Measurements from ENCODE around the gene PCBP2. TPM values are rescaled to one million over a fixed set of nuclear protein-coding genes. Genes with fewer than 3 reads are reported as not detected.
A peak's percentile ranks its signal among the peaks of the same experiment; 100 is the strongest.

PCBP2 gene
- total RNA-seq, 2 experiments from 2014 or later, result 738 to 756 TPM

DNA sequence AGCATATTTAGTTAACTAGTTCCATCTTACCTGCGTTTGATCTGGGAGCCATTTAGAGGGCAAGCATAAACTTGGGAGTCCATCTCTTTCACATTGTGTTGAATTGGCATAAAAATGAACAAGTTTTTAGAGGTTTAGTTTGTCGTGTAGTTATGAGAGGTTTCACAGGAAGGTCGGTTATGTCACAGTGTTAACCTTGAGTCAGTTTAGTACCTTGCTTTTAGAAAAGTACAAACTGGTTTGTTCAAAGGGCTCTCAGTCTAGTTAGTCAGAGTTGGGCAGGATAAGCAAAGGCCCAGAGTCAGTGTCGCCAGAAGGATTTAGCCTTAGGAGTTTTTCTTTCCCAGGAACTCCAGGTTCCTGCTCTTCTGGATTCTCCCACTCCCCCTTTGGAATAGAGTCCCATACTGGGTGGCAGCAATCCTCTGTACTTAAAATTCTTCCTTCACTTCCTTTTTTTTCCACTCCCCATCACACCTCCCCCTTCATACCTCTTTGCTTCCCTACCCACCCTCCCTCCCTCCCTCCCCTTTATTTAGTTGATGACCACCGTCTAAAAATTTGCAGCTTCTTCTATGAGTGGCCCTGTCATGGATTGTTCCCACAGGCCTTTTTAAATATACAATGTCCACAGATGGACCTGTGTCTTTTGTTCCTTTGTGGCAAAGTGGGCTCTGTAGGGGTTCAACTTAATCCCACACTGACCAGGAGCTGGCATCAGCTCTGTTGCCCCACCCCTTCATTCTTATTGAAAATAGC, 12.1 kb downstream of the PCBP2 start:
- H3K4me1 Mint-ChIP-seq, result peaks cover 49% of the 10 kb centered on the region
- no peaks in the 10 kb centered on the region for H3K27me3 Mint-ChIP-seq
- peaks cover 96% of the 10 kb centered on the region for H3K36me3 Mint-ChIP-seq (ENCODE audit: low read depth)
- H3K9me3 Mint-ChIP-seq, result no peaks in the 10 kb centered on the region
- no peak for DNase-seq
- ChIA-PET CTCF (interaction anchor here (0.9 to 1.0 kb wide), 2 partner anchors 13 to 45 kb away, joined by 4 to 5 read pairs; no protein-coding TSS in a partner anchor), POLR2A (interaction anchor here (16.7 to 20.5 kb wide), 2 partner anchors 3 to 10 kb away, joined by 281 read pairs; no protein-coding TSS in a partner anchor)
- no peak overlapping the region for H3K4me3 Mint-ChIP-seq
- H3K27ac Mint-ChIP-seq, result no peak overlapping the region

- Mint-ChIP-seq H3K27me3 (no peaks in the 10 kb centered on the region), H3K9me3 (no peaks in the 10 kb centered on the region), H3K4me3 (no peak overlapping the region), H3K36me3 (ENCODE audit: low read depth) (peaks cover 93% of the 10 kb centered on the region), H3K4me1 (peaks cover 44% of the 10 kb centered on the region), H3K27ac (no peak overlapping the region)
- CTCF ChIA-PET, result interaction anchor here (0.9 to 1.0 kb wide), 2 partner anchors 12 to 44 kb away, joined by 4 to 5 read pairs; no protein-coding TSS in a partner anchor
- no peak for DNase-seq
- POLR2A ChIA-PET, result interaction anchor here (1.0 to 20.5 kb wide), 3 partner anchors 4 to 44 kb away, joined by 4 to 281 read pairs (median 281); no protein-coding TSS in a partner anchor
Observed at GRCh38 chr12:53464685-53465418, 12.9 kb downstream of the PCBP2 start.

GRCh38 chr12:53465679-53466078, 13.8 kb downstream of the PCBP2 start:
- CTCF ChIA-PET, result interaction anchor here (0.8 to 1.3 kb wide), 2 partner anchors 11 to 43 kb away, joined by 3 read pairs; no protein-coding TSS in a partner anchor

DNA sequence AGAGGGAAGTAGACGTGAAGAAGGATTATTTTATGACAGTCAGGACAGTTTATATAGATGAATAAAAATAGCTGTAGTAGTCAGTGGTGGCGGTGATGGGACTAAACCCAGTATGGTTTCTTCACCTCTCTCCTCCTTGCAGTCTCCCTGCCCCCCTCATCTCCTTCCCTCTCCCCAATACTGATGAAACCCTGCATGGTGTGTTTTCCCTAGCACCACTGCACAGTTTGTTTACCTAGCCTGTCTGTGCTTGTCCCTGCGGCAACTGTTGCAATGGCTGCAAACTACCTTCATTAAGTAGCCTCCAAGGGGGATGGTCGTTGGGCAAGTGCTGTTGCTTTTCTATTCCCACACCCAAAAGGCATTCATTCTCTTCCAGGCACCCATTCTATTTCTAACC, 14.7 kb downstream of the PCBP2 start:
- H3K4me1 Mint-ChIP-seq, result peaks cover 39% of the 10 kb centered on the region
- H3K4me3 Mint-ChIP-seq, result no peak overlapping the region
- CTCF ChIA-PET, result interaction anchor here (0.8 to 1.3 kb wide), 2 partner anchors 10 to 42 kb away, joined by 3 read pairs; no protein-coding TSS in a partner anchor
- no peaks in the 10 kb centered on the region for H3K9me3 Mint-ChIP-seq
- peak overlapping the region; percentile 40 for H3K27ac Mint-ChIP-seq
- peaks cover 88% of the 10 kb centered on the region for H3K36me3 Mint-ChIP-seq (ENCODE audit: low read depth)
- no peak for DNase-seq
- POLR2A ChIA-PET, result interaction anchor here (16.7 to 20.5 kb wide), 2 partner anchors 6 to 7 kb away, joined by 281 read pairs; no protein-coding TSS in a partner anchor
- no peaks in the 10 kb centered on the region for H3K27me3 Mint-ChIP-seq

More at GRCh38 chr12:53465679-53466078, 13.8 kb downstream of the PCBP2 start:
- no peak for DNase-seq
- Mint-ChIP-seq H3K27me3 (no peaks in the 10 kb centered on the region), H3K27ac (no peak overlapping the region), H3K36me3 (ENCODE audit: low read depth) (peaks cover 90% of the 10 kb centered on the region), H3K4me3 (no peak overlapping the region), H3K4me1 (peaks cover 40% of the 10 kb centered on the region), H3K9me3 (no peaks in the 10 kb centered on the region)
- POLR2A ChIA-PET, result interaction anchor here (1.0 to 20.5 kb wide), 3 partner anchors 5 to 43 kb away, joined by 4 to 281 read pairs (median 281); no protein-coding TSS in a partner anchor

DNA sequence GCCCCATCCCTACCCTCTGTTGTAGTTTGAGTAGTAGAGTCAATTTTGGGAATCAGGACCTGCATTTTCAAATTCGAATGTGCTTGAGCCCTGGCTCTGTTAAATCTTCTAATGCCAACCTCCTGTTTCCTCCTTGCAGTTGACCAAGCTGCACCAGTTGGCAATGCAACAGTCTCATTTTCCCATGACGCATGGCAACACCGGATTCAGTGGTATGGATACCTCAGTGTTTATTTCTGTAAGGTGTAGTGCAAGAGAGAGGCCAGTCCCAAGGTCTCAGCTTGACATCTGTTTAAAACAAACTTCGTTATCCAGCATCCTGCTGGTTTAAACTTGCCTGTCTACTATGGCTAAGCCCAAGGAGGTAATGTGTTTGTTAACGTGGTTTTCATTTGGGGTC, 15.2 kb downstream of the PCBP2 start:
- POLR2A ChIA-PET, result interaction anchor here (0.7 to 20.5 kb wide), 4 partner anchors 6 to 217 kb away, joined by 3 to 281 read pairs (median 142); no protein-coding TSS in a partner anchor
- H3K27ac Mint-ChIP-seq, result peak overlapping the region; percentile 40
- peaks cover 88% of the 10 kb centered on the region for H3K36me3 Mint-ChIP-seq (ENCODE audit: low read depth)
- no peaks in the 10 kb centered on the region for H3K27me3 Mint-ChIP-seq
- H3K4me1 Mint-ChIP-seq, result peaks cover 43% of the 10 kb centered on the region
- DNase-seq, result no peak
- CTCF ChIA-PET, result interaction anchor here (1.0 to 1.3 kb wide), 2 partner anchors 41 to 42 kb away, joined by 3 to 4 read pairs; no protein-coding TSS in a partner anchor
- no peaks in the 10 kb centered on the region for H3K9me3 Mint-ChIP-seq
- no peak overlapping the region for H3K4me3 Mint-ChIP-seq

GRCh38 chr12:53467880-53468279, 16.0 kb downstream of the PCBP2 start:
- no peak overlapping the region for H3K4me3 Mint-ChIP-seq
- DNase-seq, result no peak
- H3K27me3 Mint-ChIP-seq, result no peaks in the 10 kb centered on the region
- ChIA-PET CTCF (interaction anchor here (1.0 kb wide), 1 partner anchor 40 kb away, joined by 4 read pairs; no protein-coding TSS in a partner anchor), POLR2A (interaction anchor here (0.7 to 20.5 kb wide), 5 partner anchors 6 to 218 kb away, joined by 3 to 281 read pairs (median 3); partner anchors contain the start of gene MAP3K12)
- H3K27ac Mint-ChIP-seq, result no peak overlapping the region
- no peaks in the 10 kb centered on the region for H3K9me3 Mint-ChIP-seq
- peaks cover 87% of the 10 kb centered on the region for H3K36me3 Mint-ChIP-seq (ENCODE audit: low read depth)
- peaks cover 45% of the 10 kb centered on the region for H3K4me1 Mint-ChIP-seq

- no peaks in the 10 kb centered on the region for H3K27me3 Mint-ChIP-seq
- H3K4me1 Mint-ChIP-seq, result peaks cover 47% of the 10 kb centered on the region
- H3K4me3 Mint-ChIP-seq, result no peak overlapping the region
- DNase-seq, result no peak
- no peaks in the 10 kb centered on the region for H3K9me3 Mint-ChIP-seq
- H3K36me3 Mint-ChIP-seq (ENCODE audit: low read depth), result peaks cover 83% of the 10 kb centered on the region
- ChIA-PET CTCF (interaction anchor here (1.0 to 1.2 kb wide), 2 partner anchors 40 to 41 kb away, joined by 3 to 4 read pairs; no protein-coding TSS in a partner anchor), POLR2A (interaction anchor here (0.9 to 20.5 kb wide), 4 partner anchors 5 to 31 kb away, joined by 3 to 281 read pairs (median 142); partner anchors contain the start of gene MAP3K12)
- H3K27ac Mint-ChIP-seq, result no peak overlapping the region
Observed at GRCh38 chr12:53468282-53468681, 16.4 kb downstream of the PCBP2 start.

- ChIA-PET POLR2A (interaction anchor here (5.6 to 20.5 kb wide), 2 partner anchors 10 to 11 kb away, joined by 34 to 281 read pairs; no protein-coding TSS in a partner anchor), CTCF (interaction anchor here (1.1 to 7.1 kb wide), 3 partner anchors 10 to 127 kb away, joined by 3 to 54 read pairs (median 9); partner anchors contain the start of gene NPFF)
- Mint-ChIP-seq H3K4me3 (no peak overlapping the region), H3K27ac (no peak overlapping the region), H3K9me3 (no peaks in the 10 kb centered on the region), H3K36me3 (ENCODE audit: low read depth) (peaks cover 84% of the 10 kb centered on the region), H3K27me3 (no peaks in the 10 kb centered on the region), H3K4me1 (peaks cover 60% of the 10 kb centered on the region)
- DNase-seq, result no peak
Observed at GRCh38 chr12:53472056-53472582, 20.2 kb downstream of the PCBP2 start.

- H3K4me1 Mint-ChIP-seq, result peaks cover 63% of the 10 kb centered on the region
- H3K36me3 Mint-ChIP-seq (ENCODE audit: low read depth), result peaks cover 77% of the 10 kb centered on the region
- CTCF ChIA-PET, result interaction anchor here (0.9 to 7.1 kb wide), 6 partner anchors 8 to 151 kb away, joined by 3 to 54 read pairs (median 7); partner anchors contain the start of gene NPFF
- no peaks in the 10 kb centered on the region for H3K9me3 Mint-ChIP-seq
- no peaks in the 10 kb centered on the region for H3K27me3 Mint-ChIP-seq
- POLR2A ChIA-PET, result interaction anchor here (0.7 to 20.5 kb wide), 7 partner anchors 9 to 106 kb away, joined by 3 to 281 read pairs (median 16); partner anchors contain the start of genes MAP3K12 and TARBP2
- H3K27ac Mint-ChIP-seq, result peak overlapping the region; percentile 75
- DNase-seq, result no peak
- no peak overlapping the region for H3K4me3 Mint-ChIP-seq
Observed at GRCh38 chr12:53474077-53474476, 22.2 kb downstream of the PCBP2 start.

DNA sequence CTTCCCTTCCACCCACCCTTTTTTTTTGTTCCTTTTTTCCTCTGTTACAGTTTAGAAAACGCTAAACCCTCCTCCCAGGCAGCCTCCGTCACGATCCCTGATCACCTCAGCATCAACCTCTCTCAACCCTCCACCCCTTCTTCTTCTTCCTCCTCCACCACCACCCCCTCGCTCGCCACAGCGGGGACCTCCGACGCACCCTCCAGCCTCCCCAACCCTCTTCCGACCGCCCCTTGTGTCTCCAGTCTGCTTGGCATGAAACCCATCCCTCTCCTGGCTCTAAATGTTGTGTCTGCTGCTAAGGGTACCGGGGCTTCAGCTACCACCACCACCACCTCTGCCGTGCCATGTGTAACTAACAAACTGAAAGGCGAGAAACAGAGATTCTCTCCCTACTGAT, 22.9 kb downstream of the PCBP2 start:
- peak overlapping the region; percentile 75 for H3K27ac Mint-ChIP-seq
- H3K9me3 Mint-ChIP-seq, result no peaks in the 10 kb centered on the region
- H3K27me3 Mint-ChIP-seq, result no peaks in the 10 kb centered on the region
- POLR2A ChIA-PET, result interaction anchor here (0.7 to 20.5 kb wide), 7 partner anchors 8 to 107 kb away, joined by 3 to 281 read pairs (median 16); partner anchors contain the start of genes MAP3K12 and TARBP2
- CTCF ChIA-PET, result interaction anchor here (0.6 to 7.1 kb wide), 10 partner anchors 16 to 469 kb away, joined by 3 to 54 read pairs (median 4); partner anchors contain the start of genes AAAS, EIF4B, NPFF and TARBP2
- DNase-seq, result no peak
- H3K4me1 Mint-ChIP-seq, result peaks cover 67% of the 10 kb centered on the region
- H3K36me3 Mint-ChIP-seq (ENCODE audit: low read depth), result peaks cover 83% of the 10 kb centered on the region
- H3K4me3 Mint-ChIP-seq, result peak overlapping the region; percentile 14

DNA sequence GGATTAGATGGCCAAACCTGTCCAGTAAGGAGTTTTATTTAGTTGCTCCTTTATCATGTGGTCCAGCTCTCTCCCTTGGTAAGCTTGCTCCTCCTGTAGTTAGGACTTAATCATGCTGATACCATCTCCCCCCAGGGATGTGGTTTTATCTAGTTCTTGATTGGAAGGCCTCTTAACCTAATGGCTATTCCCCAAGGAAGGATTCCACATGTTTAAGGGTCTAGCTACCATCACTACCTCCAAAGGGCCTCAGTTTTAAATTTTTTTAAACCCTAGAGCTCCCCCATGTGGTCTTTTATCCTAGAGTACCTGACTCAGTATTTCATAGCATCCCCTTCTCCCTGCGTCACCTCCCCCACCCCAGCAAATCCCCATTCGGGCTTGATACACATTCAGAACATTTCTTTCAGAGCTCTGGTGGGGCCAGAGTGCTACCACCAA, 24.9 kb downstream of the PCBP2 start:
- peaks cover 78% of the 10 kb centered on the region for H3K36me3 Mint-ChIP-seq (ENCODE audit: low read depth)
- H3K9me3 Mint-ChIP-seq, result no peaks in the 10 kb centered on the region
- DNase-seq, result no peak
- H3K4me1 Mint-ChIP-seq, result peaks cover 64% of the 10 kb centered on the region
- no peak overlapping the region for H3K4me3 Mint-ChIP-seq
- ChIA-PET POLR2A (interaction anchor here (1.2 to 20.5 kb wide), 4 partner anchors 15 to 33 kb away, joined by 3 to 281 read pairs (median 20); partner anchors contain the start of genes MAP3K12 and TARBP2), CTCF (interaction anchor here (0.6 to 7.1 kb wide), 24 partner anchors 11 to 423 kb away, joined by 3 to 54 read pairs (median 4); partner anchors contain the start of genes AAAS, NPFF and TARBP2)
- peak overlapping the region; percentile 6 for H3K27ac Mint-ChIP-seq
- no peaks in the 10 kb centered on the region for H3K27me3 Mint-ChIP-seq

Measured in activated CD4-positive, alpha-beta memory T cell treated with anti-CD3 and anti-CD28 coated beads, Interleukin-2, amount 10 ng/mL, durations not matched to agents 7 days and 5 days (primary cell).